GM21360 (cell line): ENCODE measurements around the gene IL10.
"Not testable (repeated sequence)": the region's sequence is repeated elsewhere in the genome, so short reads cannot be mapped to it uniquely, and the experiment has no call there.

ENCODE experiments used
- ATAC-seq: cut with Tn5 transposase; IDR thresholded peaks from one replicate; pipeline ENCODE4 v1.9.1; 2021; ENCODE audit warnings: mild to moderate bottlenecking, moderate library complexity; ENCODE audit not compliant: unreplicated experiment

IL10 gene

GRCh38 chr1:206794294-206794908 is 22.1 kb upstream of the IL10 start:
- no peak for ATAC-seq

GRCh38 chr1:206793620-206794019 is 21.3 kb upstream of the IL10 start:
- ATAC-seq = no peak

GRCh38 chr1:206792939-206793607 is 20.8 kb upstream of the IL10 start:
- peak; percentile 62 for ATAC-seq

DNA sequence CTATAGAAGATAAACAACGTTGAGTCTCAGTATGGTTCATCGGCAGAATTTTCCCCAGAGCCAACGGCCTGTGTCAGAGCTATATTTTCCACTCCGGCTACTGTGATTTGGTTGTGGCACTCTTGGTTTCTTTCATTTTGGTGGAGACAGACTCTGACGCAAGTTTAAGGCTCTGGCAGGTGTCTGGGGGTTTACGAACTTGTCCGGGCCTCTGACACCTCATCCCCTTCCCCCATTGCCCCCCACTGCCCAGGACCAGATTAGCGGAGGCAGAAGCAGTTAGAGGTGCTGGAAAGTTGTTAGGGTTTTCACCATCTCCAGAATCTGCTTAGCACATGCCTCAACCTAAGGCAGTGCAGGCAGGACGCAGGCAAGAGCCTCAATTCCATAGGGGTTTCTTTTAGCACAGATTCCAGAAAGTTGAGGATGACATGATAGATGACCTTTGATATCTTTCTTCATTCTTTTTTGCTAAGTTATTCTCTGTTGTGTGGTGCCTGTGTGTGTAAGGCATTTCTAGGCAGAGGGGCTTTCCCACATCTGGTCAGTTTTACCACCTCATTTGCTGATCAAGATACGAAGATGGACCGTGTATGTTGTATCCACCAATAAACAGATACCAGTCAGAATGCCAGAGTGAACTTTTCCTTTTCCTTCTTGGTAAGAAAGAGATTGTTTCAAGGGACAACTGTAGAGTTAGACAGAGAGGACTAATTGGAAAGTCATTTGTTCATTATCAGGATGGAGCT is 18.4 kb upstream of the IL10 start:
- ATAC-seq = no peak

- no peak for ATAC-seq
These were observed 16.3 kb upstream of the IL10 start for GRCh38 chr1:206788487-206789050.

DNA sequence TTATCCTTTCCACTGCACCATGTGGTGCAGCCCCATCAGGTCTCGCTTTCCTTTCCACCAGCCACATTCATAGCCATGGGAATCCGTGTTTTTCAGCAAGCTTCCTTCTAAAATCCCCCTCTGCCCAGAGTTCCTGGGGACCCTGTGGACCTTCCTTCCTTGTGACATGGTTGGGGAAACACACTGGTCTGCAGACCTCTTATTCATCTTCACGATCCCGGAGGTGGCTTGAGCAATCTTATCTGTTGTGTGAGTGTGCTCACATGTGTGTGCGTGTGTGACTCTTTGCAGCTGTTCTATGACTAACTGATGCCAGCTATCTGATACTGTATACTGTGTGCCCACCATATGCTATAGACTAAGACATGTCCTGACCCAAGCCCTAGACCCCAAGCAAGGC is 15.6 kb upstream of the IL10 start:
- no peak for ATAC-seq

- no peak for ATAC-seq
These were observed 14.1 kb upstream of the IL10 start for GRCh38 chr1:206786212-206786886.

DNA sequence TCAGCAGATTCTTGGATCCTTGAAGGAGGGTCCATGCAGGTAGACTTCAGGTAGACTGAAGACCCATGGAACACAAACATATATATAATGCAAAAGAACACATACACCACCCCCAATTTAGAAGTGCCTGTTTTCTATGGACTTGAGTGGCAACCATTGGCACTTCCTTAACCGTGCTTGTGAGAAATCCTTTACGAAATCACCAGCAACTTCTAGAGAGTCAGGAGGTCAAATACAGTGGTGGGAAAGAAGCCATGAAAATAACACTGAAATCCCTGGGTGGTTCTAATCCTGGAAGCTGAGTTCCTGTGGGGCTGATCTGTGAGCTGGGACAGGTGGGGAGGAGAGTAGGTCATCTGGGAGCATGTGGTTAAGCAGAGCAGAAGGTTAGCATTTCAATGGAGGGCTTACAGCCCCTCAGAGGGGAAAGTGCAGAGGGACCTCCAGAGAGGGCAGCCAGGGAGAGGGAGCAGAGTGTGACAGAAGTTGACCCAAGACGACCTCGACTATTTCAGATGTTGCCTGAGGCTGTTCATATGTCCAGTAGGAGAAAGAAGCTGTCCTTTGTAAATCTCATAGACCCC is 13.0 kb upstream of the IL10 start:
- ATAC-seq = no peak

GRCh38 chr1:206784471-206784903 is 12.2 kb upstream of the IL10 start:
- ATAC-seq = peak; percentile 48

- ATAC-seq = no peak
These were observed 11.2 kb upstream of the IL10 start for GRCh38 chr1:206783506-206783905.

DNA sequence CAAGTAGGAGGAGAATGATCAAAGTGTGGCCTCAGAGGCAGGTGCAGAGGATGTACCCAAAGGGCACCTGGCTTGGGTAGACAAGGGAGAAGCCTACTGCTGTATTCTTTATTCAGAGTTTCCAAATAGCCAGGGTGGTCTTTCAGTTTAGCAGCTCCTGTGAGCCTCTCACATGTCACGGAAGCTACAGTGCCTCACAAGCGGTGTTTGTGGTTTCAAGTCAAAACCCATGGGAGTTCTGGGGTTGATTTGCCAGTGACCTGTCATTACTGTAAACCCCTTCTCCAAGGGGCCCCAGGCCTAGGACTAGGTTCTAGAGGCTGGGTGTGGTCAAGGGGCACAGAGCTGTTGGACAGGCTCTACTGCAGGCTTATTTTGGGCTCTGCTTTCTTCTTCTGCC is 10.2 kb upstream of the IL10 start:
- peak; percentile 47 for ATAC-seq

DNA sequence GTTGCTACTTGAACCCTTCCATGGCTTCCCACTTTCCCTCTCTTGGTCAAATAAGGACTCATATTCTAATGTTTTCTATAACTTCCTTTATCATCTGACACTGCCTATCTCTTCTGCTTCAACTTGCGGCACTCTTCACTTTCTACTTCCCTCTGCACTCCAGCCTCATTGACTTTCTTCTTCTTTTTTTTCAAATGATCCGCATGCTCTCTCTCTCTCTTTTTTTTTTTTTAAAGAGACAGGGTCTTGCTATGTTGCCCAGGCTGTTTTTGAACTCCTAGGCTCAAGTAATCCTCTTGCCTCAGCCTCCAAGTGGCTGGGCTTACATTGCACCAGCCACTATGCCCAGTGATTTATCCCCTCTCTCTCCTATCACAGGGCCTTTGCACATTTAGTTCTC is 7.3 kb upstream of the IL10 start:
- no peak for ATAC-seq

- not testable (repeated sequence) for ATAC-seq
These were observed 6.6 kb upstream of the IL10 start for GRCh38 chr1:206778911-206779310.

GRCh38 chr1:206778031-206778430 is 5.7 kb upstream of the IL10 start:
- no peak for ATAC-seq

DNA sequence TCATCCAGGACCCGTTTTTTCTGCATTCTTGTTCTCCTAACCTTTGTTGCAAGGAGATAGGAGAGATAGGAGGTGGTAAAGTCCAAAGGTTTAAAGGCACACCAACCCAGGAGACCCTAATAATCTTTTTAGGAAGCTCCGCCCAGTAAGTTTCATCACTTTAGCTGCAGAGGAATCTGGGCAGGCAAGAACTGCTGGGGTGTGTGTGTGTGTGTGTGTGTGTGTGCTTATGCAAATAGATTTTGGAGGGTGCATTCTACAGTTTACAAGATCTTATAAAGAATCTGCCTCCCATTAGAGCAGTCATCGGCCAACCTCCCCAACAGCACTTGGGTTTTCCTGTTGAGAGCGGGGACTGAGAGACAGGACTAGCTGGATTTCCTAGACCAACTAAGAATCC is 3.9 kb upstream of the IL10 start:
- no peak for ATAC-seq

DNA sequence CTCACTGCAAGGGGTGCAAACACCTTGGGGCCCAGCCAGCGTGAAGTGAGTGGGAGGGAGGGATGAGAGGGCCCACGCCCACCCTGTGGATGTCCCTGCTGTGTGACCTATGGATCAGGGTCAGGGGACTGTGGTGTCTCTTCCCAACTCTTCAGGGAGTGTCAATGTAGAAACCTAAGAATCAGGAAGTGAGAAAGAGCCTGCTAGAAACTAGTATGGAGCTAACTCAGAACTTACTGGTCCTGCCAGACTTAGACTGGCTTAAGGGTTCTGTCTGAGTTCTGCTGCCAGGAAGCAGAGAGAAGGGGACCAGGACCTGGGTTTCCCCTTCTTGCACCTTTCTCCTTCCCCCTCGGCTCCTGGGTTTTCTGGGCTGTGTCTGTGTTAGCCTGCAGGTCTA is 1.8 kb upstream of the IL10 start:
- ATAC-seq = no peak

- ATAC-seq = no peak
These were observed 979 bp downstream of the IL10 start for GRCh38 chr1:206771338-206771692.

- no peak for ATAC-seq
These were observed 1.6 kb downstream of the IL10 start, which contains the start of gene IL19 for GRCh38 chr1:206770531-206771337. Gene IL19 (plus strand): TSS chr1:206770773. CDS start chr1:206836663, 65,890 bp downstream.

GRCh38 chr1:206769304-206769731 is 3.0 kb downstream of the IL10 start:
- peak; percentile 60 for ATAC-seq
